GM12878 (cell line): Measurements from ENCODE around the gene NCLN. TPM values are rescaled to one million over a fixed set of nuclear protein-coding genes. Genes with fewer than 3 reads are reported as not detected.

ENCODE experiments used
- ATF7 ChIP-seq: fragments of 450-650 bp; IDR thresholded peaks from 2 replicates; pipeline ENCODE4 v1.6.1; 2016; ENCODE audit warnings: low read depth, mild to moderate bottlenecking
- BHLHE40 ChIP-seq, 2 experiments: fragments of 450-650 bp in 1 of 2; IDR thresholded peaks; 2 replicates each; pipeline ENCODE4 v1.6.1; 2011 to 2017; ENCODE audit warnings: low read depth in 2 of 2, borderline replicate concordance in 1 of 2, improper control_type of control experiment in 1 of 2, low read length in 1 of 2, mild to moderate bottlenecking in 1 of 2
- BMI1 ChIP-seq: fragments of 450-650 bp; IDR thresholded peaks from 2 replicates; pipeline ENCODE4 v1.6.1; 2016; ENCODE audit warnings: mild to moderate bottlenecking, moderate library complexity, borderline replicate concordance
- CBX5 ChIP-seq: sonication (generic); IDR thresholded peaks from 2 replicates; pipeline ENCODE4 v1.6.1; 2016; ENCODE audit warnings: low read depth, moderate library complexity, mild to moderate bottlenecking, inconsistent platforms
- E2F8 ChIP-seq: fragments of 450-650 bp; IDR thresholded peaks from 2 replicates; pipeline ENCODE4 v1.6.1; 2018; ENCODE audit warnings: mild to moderate bottlenecking, low read depth, moderate library complexity; ENCODE audit not compliant: partially characterized antibody
- ESRRA ChIP-seq: IDR thresholded peaks from 2 replicates; pipeline ENCODE4 v1.6.1; 2012; ENCODE audit warnings: mild to moderate bottlenecking, low read length, improper control_type of control experiment
- HCFC1 ChIP-seq: fragments of 150-350 bp; IDR thresholded peaks from 2 replicates; pipeline ENCODE4 v1.6.1; 2014; ENCODE audit warnings: low read length
- HDAC2 ChIP-seq: fragments of 200-600 bp; sonication (generic); IDR thresholded peaks from 2 replicates; pipeline ENCODE4 v1.6.1; 2017
- HDGF ChIP-seq: fragments of 450-650 bp; IDR thresholded peaks from 2 replicates; pipeline ENCODE4 v1.6.1; 2016; ENCODE audit warnings: antibody characterized with exemption
- KDM1A ChIP-seq: fragments of 200-600 bp; sonication (generic); IDR thresholded peaks from 2 replicates; pipeline ENCODE4 v1.6.1; 2016; ENCODE audit warnings: borderline replicate concordance
- MTA2 ChIP-seq: fragments of 450-650 bp; IDR thresholded peaks from 2 replicates; pipeline ENCODE4 v1.6.1; 2016; ENCODE audit warnings: low read depth, mild to moderate bottlenecking, moderate library complexity
- NRF1 ChIP-seq: conservative IDR thresholded peaks from 2 replicates; pipeline ENCODE4 v1.6.1; 2011; ENCODE audit warnings: mild to moderate bottlenecking, low read depth, low read length, improper control_type of control experiment
- PML ChIP-seq: IDR thresholded peaks from 2 replicates; pipeline ENCODE4 v1.6.1; 2012; ENCODE audit warnings: low read length, inconsistent platforms
- RCOR1 ChIP-seq: conservative IDR thresholded peaks from 2 replicates; pipeline ENCODE4 v1.6.1; 2012; ENCODE audit warnings: low read depth, low read length, improper control_type of control experiment
- RELA ChIP-seq: fragments of 450-650 bp; IDR thresholded peaks from 2 replicates; pipeline ENCODE4 v1.8.0; 2014; ENCODE audit warnings: borderline replicate concordance; ENCODE audit not compliant: partially characterized antibody
- RELB ChIP-seq: fragments of 450-650 bp; IDR thresholded peaks from 2 replicates; pipeline ENCODE4 v1.6.1; 2017; ENCODE audit warnings: low read depth, mild to moderate bottlenecking, moderate library complexity
- SIX5 ChIP-seq: IDR thresholded peaks from 2 replicates; pipeline ENCODE4 v1.6.1; 2011; ENCODE audit warnings: mild to moderate bottlenecking, low read depth, low read length, moderate library complexity; ENCODE audit not compliant: severe bottlenecking
- SMARCA5 ChIP-seq: fragments of 450-650 bp; IDR thresholded peaks from 2 replicates; pipeline ENCODE4 v1.6.1; 2017; ENCODE audit warnings: mild to moderate bottlenecking
- SREBF2 ChIP-seq: IDR thresholded peaks from 2 replicates; pipeline ENCODE4 v1.6.1; 2012; ENCODE audit warnings: mild to moderate bottlenecking, low read length
- SUZ12 ChIP-seq: fragments of 200-600 bp; sonication (generic); IDR thresholded peaks from one replicate; pipeline ENCODE4 v1.6.1; 2018; ENCODE audit warnings: antibody characterized with exemption, mild to moderate bottlenecking; ENCODE audit not compliant: unreplicated experiment
- TAF1 ChIP-seq: IDR thresholded peaks from 2 replicates; pipeline ENCODE4 v1.6.1; 2011; ENCODE audit warnings: mild to moderate bottlenecking, low read depth, low read length, borderline replicate concordance
- USF2 ChIP-seq: IDR thresholded peaks from 2 replicates; pipeline ENCODE4 v1.6.1; 2011; ENCODE audit warnings: low read depth, low read length, improper control_type of control experiment, borderline replicate concordance
- ZSCAN29 ChIP-seq: fragments of 450-650 bp; IDR thresholded peaks from 2 replicates; pipeline ENCODE4 v1.6.1; 2017; ENCODE audit warnings: mild to moderate bottlenecking, moderate library complexity
- polyA plus RNA-seq, 11 experiments: library from polyadenylated mRNA; depleted of rRNA in 4 of 11; unstranded in 6 of 11; stranded (reverse) in 5 of 11; fragments of >200 nt; fragmentation: Nextera tagmentation in 4 of 11; fragmentation: Illumina TruSeq in 1 of 11; extraction: Ambion mirVana in 4 of 11; extraction: Trizol in 1 of 11; gene quantifications; 1 replicate in 1 of 11; 2 replicates in 10 of 11; pipeline versions ENCODE4 v1.2.1 to v1.2.3, GENCODE V29; 2011 to 2016; ENCODE audit warnings: inconsistent platforms in 2 of 11, missing spikeins in 2 of 11, low read depth in 1 of 11
- total RNA-seq, 4 experiments: library from RNA; depleted of rRNA in 3 of 4; stranded (reverse); fragments of >200 nt in 3 of 4; fragmentation: Illumina TruSeq in 1 of 4; extraction: Trizol in 1 of 4; gene quantifications; 2 replicates each; pipeline versions ENCODE4 v1.2.1 to v1.2.3, GENCODE V29; 2013 to 2021

NCLN gene
- total and polyA plus RNA-seq, 10 of the 15 experiments (the other 5 are each of a cell fraction or from before 2014, with no cell fraction given) = 2.2 to 79.1 (median 36.0) TPM

GRCh38 chr19:3145909-3146676 lies 39.6 kb upstream of the NCLN start (continued):
- TF ChIP-seq E2F8 (no peak), RCOR1 (no peak), HDGF (0 out of 2 replicates have a peak, but pooled peaks have one; percentile 47), SREBF2 (no peak), BHLHE40 (IDR thresholded peaks at IDR 0.05; ENCODE audit: borderline replicate concordance in 1 of 2, low read depth in 2 of 2, low read length in 1 of 2) (peak in 1 of 2 experiments; percentile 31; a peak in 1 of 4 replicates), HDAC2 (no peak), RELA (no peak), NRF1 (no peak), TAF1 (no peak), SMARCA5 (no peak), ATF7 (no peak), PML (no peak), SUZ12 (no peak), ESRRA (no peak), RELB (peak; percentile 26; the same call in 1 of the 2 replicates), ZSCAN29 (no peak), BMI1 (no peak), SIX5 (no peak), MTA2 (peak; percentile 12; the same call in 1 of the 2 replicates), CBX5 (no peak), USF2 (no peak), HCFC1 (no peak), KDM1A (no peak)
